Sigmoid colon (tissue), 7 donors: ENCODE measurements around the gene MCEE. TPM values are rescaled to one million over a fixed set of nuclear protein-coding genes. Genes with fewer than 3 reads are reported as not detected.

Experiments
- DNase-seq: peaks from one replicate; pipeline ENCODE4 v3.0.0-alpha.2; 2019
- H3K27ac ChIP-seq, 4 donors: fragments of 200-600 bp; sonication (generic); one replicate each; pipeline ENCODE4 v1.5.1; 2016 to 2019; ENCODE audit warnings: mild to moderate bottlenecking in 1 of 4
- H3K27me3 ChIP-seq, 3 donors: fragments of 200-600 bp; sonication (generic); one replicate each; pipeline ENCODE4 v1.5.1; 2019; ENCODE audit warnings: mild to moderate bottlenecking in 1 of 3
- H3K36me3 ChIP-seq, 4 donors: fragments of 200-600 bp; sonication (generic); one replicate each; pipeline ENCODE4 v1.5.1; 2016 to 2019
- H3K4me1 ChIP-seq, 4 donors: fragments of 200-600 bp; sonication (generic); one replicate each; pipeline ENCODE4 v1.5.1; 2017 to 2019
- H3K4me3 ChIP-seq, 4 donors: fragments of 200-600 bp; sonication (generic); one replicate each; pipeline ENCODE4 v1.5.1; 2017 to 2019; ENCODE audit warnings: mild to moderate bottlenecking in 2 of 4, moderate library complexity in 1 of 4
- H3K9me3 ChIP-seq, 4 donors: fragments of 200-600 bp in 3 of 4; sonication (generic) in 3 of 4; one replicate each; pipeline versions ENCODE4 v1.5.1 to v1.6.1; 2013 to 2019
- CTCF ChIP-seq, 4 experiments: fragments of 450-650 bp in 3 of 4; fragments of 200-600 bp in 1 of 4; IDR thresholded peaks; one replicate each; pipeline ENCODE4 v1.5.1; 2016 to 2019; ENCODE audit warnings: antibody characterized with exemption in 4 of 4, mild to moderate bottlenecking in 3 of 4, moderate library complexity in 2 of 4
- EP300 ChIP-seq, 4 donors: sonication (generic); formaldehyde crosslinking; IDR thresholded peaks; one replicate each; pipeline ENCODE4 v1.6.1; 2017; ENCODE audit warnings: antibody characterized with exemption in 4 of 4
- POLR2A ChIP-seq, 2 donors: fragments of 450-650 bp; IDR thresholded peaks; one replicate each; pipeline ENCODE4 v1.6.1; 2016; ENCODE audit warnings: antibody characterized with exemption in 2 of 2, mild to moderate bottlenecking in 2 of 2, moderate library complexity in 2 of 2
- POLR2AphosphoS5 ChIP-seq, 4 donors: sonication (generic); formaldehyde crosslinking; IDR thresholded peaks; one replicate each; pipeline ENCODE4 v1.6.1; 2017; ENCODE audit warnings: antibody characterized with exemption in 4 of 4
- WGBS, 2 donors: extraction: QIAGEN DNeasy Blood & Tissue Kit; methylation state at CpG; one replicate each; pipeline ENCODE4 v1.1.7; 2013; 5-methylcytosine and 5-hydroxymethylcytosine counted together
- intact Hi-C: fragments of 100-400 bp; cut with DNase I; formaldehyde crosslinking; loops from one replicate; pipeline ENCODE4 v1.15.1; 2023
- polyA plus RNA-seq, 3 donors: library from polyadenylated mRNA; stranded (reverse); fragments of 200-250 nt; gene quantifications; one replicate each; pipeline ENCODE4 v1.2.3, GENCODE V29; 2013
- small RNA-seq, 3 donors: library from RNA; depleted of rRNA; stranded (forward); fragments of <200 nt; gene quantifications; one replicate each; pipeline ENCODE3, GENCODE V24; 2016
- total RNA-seq, 4 donors: library from RNA; depleted of rRNA; stranded (reverse); fragments of >200 nt; gene quantifications; one replicate each; pipeline ENCODE4 v1.1.0, GENCODE V29; 2016
- donor health status: healthy with polysubstance abuse.
- donor health status: Bipolar disorder and iron deficiency.
- donor health status: healthy.

The MCEE gene
- total and polyA plus RNA-seq, 7 donors = 8.1 to 46.2 (median 18.8) TPM

DNA sequence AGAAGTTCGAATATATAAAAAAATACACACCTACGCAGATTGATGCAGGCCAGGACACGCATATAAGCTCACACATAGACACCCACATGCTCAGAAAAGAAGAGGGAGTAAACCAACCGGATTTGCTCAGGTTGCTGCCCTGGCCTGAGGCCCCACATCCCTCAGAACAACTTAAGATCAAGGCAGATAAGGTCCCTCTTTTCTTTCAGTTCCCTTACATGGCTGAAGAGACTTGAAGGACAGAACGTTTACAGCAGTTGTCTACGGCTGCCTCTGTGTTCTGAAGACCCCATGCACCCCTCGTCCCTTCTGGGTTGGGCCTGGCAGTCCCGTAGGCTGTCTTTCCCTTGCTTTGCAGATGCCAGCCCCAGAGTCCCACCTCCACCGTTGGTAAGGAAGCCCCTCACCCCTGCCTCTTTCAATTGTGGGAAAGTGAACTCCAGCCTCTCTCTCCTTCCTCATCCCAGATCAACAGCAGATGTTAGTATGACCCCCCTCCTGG, 65.9 kb downstream of the MCEE start:
- H3K27ac ChIP-seq = peak overlapping the region; percentile 43 to 57 (median 48)
- no peak for DNase-seq
- no peaks in the 10 kb centered on the region for H3K36me3 ChIP-seq
- TF ChIP-seq POLR2AphosphoS5 (IDR thresholded peaks at IDR 0.05) (no peak), EP300 (IDR thresholded peaks at IDR 0.05) (no peak), CTCF (IDR thresholded peaks at IDR 0.05) (no peak), POLR2A (IDR thresholded peaks at IDR 0.05) (no peak)
- H3K27me3 ChIP-seq = no peaks in the 10 kb centered on the region
- peaks cover 0 to 11% (median 8%) of the 10 kb centered on the region in 4 donors for H3K4me1 ChIP-seq
- H3K4me3 ChIP-seq = no peak overlapping the region
- intact Hi-C loops = no loop called here
- H3K9me3 ChIP-seq = no peaks in the 10 kb centered on the region
- WGBS, 2 donors = 63 to 70% methylated on average over 9 of the region's 9 CpGs

DNA sequence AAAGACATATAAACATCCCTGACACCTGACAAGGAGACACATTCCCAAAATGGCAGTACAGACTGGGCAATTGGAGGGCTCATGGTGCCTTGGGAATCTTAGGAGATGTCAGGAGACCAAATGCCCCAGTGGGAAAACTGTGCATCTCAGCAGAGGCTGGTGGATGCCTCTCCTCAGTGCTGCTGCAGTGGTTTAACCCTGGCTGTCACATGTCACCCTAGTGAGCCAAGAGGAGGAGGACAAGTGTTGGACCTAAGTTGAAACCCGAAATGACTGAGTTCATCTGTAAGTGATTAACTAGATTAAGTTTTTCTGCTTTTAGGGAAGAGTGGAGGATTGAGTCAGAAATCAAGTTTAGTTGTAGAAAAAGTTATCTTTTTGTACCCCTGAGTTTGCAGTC, 66.8 kb downstream of the MCEE start:
- WGBS, 2 donors = 63 to 71% methylated on average over 1 of the region's 1 CpG
- H3K4me3 ChIP-seq = no peak overlapping the region
- H3K4me1 ChIP-seq = peaks cover 0 to 7% (median 5%) of the 10 kb centered on the region in 4 donors
- intact Hi-C loops = no loop called here
- no peaks in the 10 kb centered on the region for H3K9me3 ChIP-seq
- H3K27ac ChIP-seq = no peak overlapping the region
- no peaks in the 10 kb centered on the region for H3K36me3 ChIP-seq
- DNase-seq = no peak
- peaks cover 0 to 3% (median 0%) of the 10 kb centered on the region in 3 donors for H3K27me3 ChIP-seq
- TF ChIP-seq POLR2A (IDR thresholded peaks at IDR 0.05) (no peak), CTCF (IDR thresholded peaks at IDR 0.05) (no peak), POLR2AphosphoS5 (IDR thresholded peaks at IDR 0.05) (no peak), EP300 (IDR thresholded peaks at IDR 0.05) (no peak)

DNA sequence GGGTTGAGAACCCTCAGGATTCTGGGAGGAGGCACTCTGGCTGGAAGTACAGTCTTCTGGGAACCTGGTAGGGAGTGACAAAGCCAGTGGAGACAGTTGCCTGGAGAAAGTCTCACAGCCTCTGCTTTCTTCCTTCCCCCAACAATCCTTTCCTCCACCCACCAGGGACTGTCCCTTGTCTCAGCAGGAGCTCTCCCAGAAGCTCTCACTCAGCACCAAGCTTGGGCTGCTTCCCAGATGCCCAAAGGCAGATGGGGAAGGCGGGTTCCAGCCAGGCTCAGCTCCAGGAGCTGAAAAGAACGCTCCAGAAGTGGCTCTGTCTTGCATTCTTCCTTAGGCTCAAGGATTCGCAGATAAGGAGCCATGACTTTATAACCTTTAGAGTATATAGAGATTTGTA, 69.2 kb downstream of the MCEE start:
- H3K9me3 ChIP-seq = no peaks in the 10 kb centered on the region
- no peak overlapping the region for H3K27ac ChIP-seq
- no peaks in the 10 kb centered on the region for H3K4me1 ChIP-seq
- H3K36me3 ChIP-seq = no peaks in the 10 kb centered on the region
- intact Hi-C loops = no loop called here
- no peak for DNase-seq
- WGBS, 2 donors = 82% methylated on average over 3 of the region's 3 CpGs
- no peak overlapping the region for H3K4me3 ChIP-seq
- peaks cover 0 to 3% (median 0%) of the 10 kb centered on the region in 3 donors for H3K27me3 ChIP-seq
- TF ChIP-seq POLR2A (IDR thresholded peaks at IDR 0.05) = no peak
- no peak for TF ChIP-seq CTCF (IDR thresholded peaks at IDR 0.05)
- TF ChIP-seq POLR2AphosphoS5 (IDR thresholded peaks at IDR 0.05) = no peak
- TF ChIP-seq EP300 (IDR thresholded peaks at IDR 0.05) = no peak

DNA sequence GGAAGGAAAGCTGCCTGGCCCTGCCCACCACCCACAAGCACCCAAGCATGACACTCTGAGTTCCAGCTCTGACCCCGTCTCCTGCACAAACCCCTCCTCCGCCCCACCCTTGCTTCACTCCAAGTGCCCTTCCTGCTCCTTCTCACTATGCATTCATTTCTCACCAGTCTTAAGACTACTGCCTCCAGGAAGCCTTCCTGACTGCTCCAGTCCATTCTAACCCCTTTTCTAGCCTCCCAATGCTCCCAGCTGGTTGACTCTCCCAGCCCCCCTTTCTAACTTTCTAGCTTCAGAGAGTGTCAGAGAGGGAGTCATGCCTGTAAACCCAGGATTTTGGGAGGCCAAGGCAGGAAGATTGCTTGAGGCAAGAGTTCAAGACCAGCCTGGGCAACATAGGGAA, 69.8 kb downstream of the MCEE start:
- no peak for DNase-seq
- Histone ChIP-seq H3K9me3 (no peaks in the 10 kb centered on the region), H3K4me3 (no peak overlapping the region), H3K27me3 (peaks cover 0 to 3% (median 0%) of the 10 kb centered on the region in 3 donors), H3K36me3 (no peaks in the 10 kb centered on the region), H3K4me1 (no peaks in the 10 kb centered on the region), H3K27ac (no peak overlapping the region)
- TF ChIP-seq EP300 (IDR thresholded peaks at IDR 0.05) (no peak), POLR2AphosphoS5 (IDR thresholded peaks at IDR 0.05) (no peak), POLR2A (IDR thresholded peaks at IDR 0.05) (no peak), CTCF (IDR thresholded peaks at IDR 0.05) (no peak)
- 82 to 85% methylated on average over 2 of the region's 2 CpGs for WGBS, 2 donors
- intact Hi-C loops = no loop called here

Small RNA genes within 50 kb of the gene (small RNA-seq; reads per million reads assigned to genes)
- 0 reads per million in 3 donors for gene AC007881.1

Other genes starting within 250 kb of the MCEE start
- 1 to 10 TPM in 1 of 4 donors, under 1 TPM in 1, not detected in 2; 0.83 to 1.8 TPM for gene VAX2, start 229.7 kb downstream of the MCEE start, total RNA-seq
- under 1 TPM in 2 of 3 donors, not detected in 1; 0.07 to 0.60 TPM for gene VAX2, start 229.7 kb downstream of the MCEE start, polyA plus RNA-seq
- gene ATP6V1B1, start 194.3 kb downstream of the MCEE start, total RNA-seq = 1 to 10 TPM in 1 of 4 donors, under 1 TPM in 1, not detected in 2; 0.66 to 1.9 TPM
- under 1 TPM in 1 of 3 donors, not detected in 2; 0.16 TPM for gene ATP6V1B1, start 194.3 kb downstream of the MCEE start, polyA plus RNA-seq
- gene ANKRD53, start 151.6 kb downstream of the MCEE start, total RNA-seq = 1 to 10 TPM in 2 of 4 donors, under 1 TPM in 2; 0.49 to 1.9 (median 0.87) TPM
- 1 to 10 TPM in 2 of 3 donors, not detected in 1; 1.0 to 1.2 TPM for gene ANKRD53, start 151.6 kb downstream of the MCEE start, polyA plus RNA-seq
- 10 to 100 TPM; 19.5 to 26.5 (median 22.8) TPM for gene TEX261, start 135.4 kb downstream of the MCEE start, total RNA-seq
- 10 to 100 TPM; 12.0 to 47.6 (median 16.8) TPM for gene TEX261, start 135.4 kb downstream of the MCEE start, polyA plus RNA-seq
- 10 to 100 TPM; 36.3 to 73.2 (median 64.2) TPM for gene NAGK, start 61.6 kb downstream of the MCEE start, total RNA-seq
- 10 to 100 TPM; 60.0 to 93.1 (median 86.5) TPM for gene NAGK, start 61.6 kb downstream of the MCEE start, polyA plus RNA-seq
- 10 to 100 TPM; 21.0 to 27.1 (median 24.0) TPM for gene MPHOSPH10, start 405 bp upstream of the MCEE start, total RNA-seq
- gene MPHOSPH10, start 405 bp upstream of the MCEE start, polyA plus RNA-seq = 10 to 100 TPM; 11.1 to 19.4 (median 15.0) TPM
- gene PAIP2B, start 96.9 kb upstream of the MCEE start, total RNA-seq = 10 to 100 TPM in 3 of 4 donors, 1 to 10 TPM in 1; 8.0 to 13.2 (median 12.4) TPM
- gene PAIP2B, start 96.9 kb upstream of the MCEE start, polyA plus RNA-seq = 1 to 10 TPM; 1.2 to 2.3 (median 1.8) TPM
- gene ZNF638, start 201.6 kb upstream of the MCEE start, total RNA-seq = 100 to 1,000 TPM; 161 to 184 (median 176) TPM
- 10 to 100 TPM; 28.7 to 69.8 (median 43.8) TPM for gene ZNF638, start 201.6 kb upstream of the MCEE start, polyA plus RNA-seq